Stimulated activated naive CD4-positive, alpha-beta T cell treated with Interleukin-2 at 50 U/mL for 16 hours (primary cell): ENCODE measurements around the gene CPHXL2.

Experiments
- DNase-seq: peaks from one replicate; lab custom pipeline; 2025; lab: John Stamatoyannopoulos, UW

Gene CPHXL2

DNA sequence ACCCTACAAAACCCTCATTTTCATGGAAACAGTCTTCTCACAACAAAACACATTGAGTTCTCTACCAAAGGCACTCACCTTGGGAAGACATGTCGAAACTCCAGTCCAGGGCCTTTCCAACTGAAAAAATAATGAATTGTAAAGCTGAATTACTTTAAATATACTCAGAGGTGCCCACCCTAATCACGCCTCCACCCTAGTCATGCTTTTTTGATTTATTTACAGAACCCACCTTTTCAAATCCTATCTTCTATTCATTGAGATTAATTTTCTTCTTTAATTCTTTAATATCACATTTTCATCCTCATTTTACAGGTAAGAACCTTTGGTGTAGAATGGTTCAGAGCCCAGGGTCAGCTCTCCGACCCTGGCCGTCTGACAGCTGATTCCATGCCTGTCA lies at the start of gene CPHXL2:
CPHXL2 (minus strand) TSS at position 101 of the 400 bp plus-strand sequence; CDS start at position 91, 10 bp downstream.
- no peak for DNase-seq

DNA sequence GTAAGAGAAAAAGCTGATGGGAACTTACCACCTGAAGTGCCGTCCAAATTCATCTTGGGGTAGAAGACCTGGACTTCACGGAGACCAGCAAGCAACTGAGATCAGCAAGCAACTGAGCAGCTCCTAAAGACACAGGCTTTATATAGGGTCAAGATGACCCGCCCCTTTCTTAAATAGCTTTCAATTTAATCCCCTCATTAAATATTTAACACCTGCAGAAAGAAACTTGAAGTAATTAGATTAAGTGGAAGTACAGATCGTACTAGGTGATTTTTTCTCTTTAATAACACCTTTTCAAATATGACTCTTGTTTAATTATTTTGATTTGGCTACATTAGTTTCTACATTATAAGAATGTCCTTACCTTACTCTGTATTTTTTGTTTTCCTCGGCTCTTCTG lies 49.6 kb upstream of the CPHXL2 start, which contains the start of gene CPHXL:
CPHXL (minus strand) TSS at position 101 of the 400 bp plus-strand sequence; CDS start at position 53, 48 bp downstream.
- DNase-seq = no peak

DNA sequence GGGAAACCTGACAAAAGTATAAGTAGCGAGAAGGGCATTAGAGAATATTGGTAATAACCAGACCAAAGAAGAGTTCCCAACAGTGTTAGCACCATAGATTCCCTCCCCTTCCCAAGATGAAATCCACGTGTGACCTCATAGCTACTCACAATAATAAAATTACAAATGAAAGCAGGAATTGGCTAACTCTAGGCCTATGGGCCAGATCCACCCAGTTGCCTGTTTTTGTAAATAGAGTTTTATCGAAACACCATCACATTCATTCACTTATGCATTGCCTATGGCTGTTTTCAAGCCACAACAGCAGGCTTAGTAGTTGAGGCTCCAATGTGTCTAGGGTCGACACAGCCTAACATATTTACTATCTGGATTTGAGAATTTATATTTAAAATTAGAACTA lies 41.6 kb upstream of the CPHXL2 start:
- DNase-seq = no peak

DNA sequence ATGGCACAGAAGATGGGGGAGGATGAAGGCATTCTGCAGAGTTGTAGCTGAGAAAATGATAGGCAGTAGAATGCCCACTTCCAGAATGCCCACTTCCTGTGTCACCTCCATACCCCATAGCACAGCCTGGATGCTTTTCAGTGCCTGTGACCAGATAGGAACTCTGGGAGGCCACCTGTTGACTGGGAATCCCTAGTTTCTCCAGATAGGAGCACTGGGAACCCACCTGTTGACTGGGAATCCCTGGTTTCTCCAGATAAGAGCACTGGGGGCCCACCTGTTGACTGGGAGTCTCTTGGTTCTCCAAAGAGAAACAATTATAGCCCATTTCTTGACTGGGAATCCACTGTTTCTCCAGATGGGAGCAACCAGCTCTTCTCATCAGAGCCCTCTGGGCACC lies 37.9 kb upstream of the CPHXL2 start:
- DNase-seq = no peak

DNA sequence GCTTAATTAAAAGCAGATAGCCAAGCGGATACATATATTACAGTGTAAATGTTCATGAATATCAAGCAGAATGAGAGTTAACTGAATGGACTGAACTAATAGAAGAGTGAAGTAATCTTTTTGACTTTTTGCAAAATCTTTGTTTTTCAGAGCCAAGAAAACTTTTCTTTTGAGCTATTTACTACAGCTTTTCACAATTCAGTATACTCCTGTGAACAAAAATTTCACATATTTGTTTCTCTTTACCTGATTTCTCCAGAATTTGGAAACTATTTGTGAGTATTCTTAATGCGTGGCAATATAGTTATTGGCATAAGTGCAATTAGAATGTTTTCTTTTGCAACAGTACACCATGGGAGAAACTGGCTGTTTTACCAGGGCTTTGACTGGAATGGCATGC lies 33.5 kb upstream of the CPHXL2 start:
- no peak for DNase-seq

DNA sequence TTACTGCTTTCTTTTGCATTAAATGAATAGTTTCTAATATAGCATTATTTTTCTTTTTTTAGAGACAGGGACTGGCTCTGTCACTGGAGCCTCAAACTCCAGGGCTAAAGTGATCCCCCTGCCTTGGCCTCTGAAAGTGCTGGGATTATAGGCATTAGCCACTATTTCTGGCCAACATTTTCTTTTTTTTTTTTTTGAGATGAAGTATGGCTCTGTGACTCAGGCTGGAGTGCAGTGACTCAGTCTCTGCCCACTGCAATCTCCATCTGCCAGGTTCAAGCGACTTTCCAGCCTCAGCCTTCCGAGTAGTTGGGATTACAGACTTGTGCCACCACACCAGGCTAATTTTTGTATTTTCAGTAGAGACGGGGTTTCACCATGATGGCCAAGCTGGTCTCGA lies 26.5 kb upstream of the CPHXL2 start:
- DNase-seq = no peak

DNA sequence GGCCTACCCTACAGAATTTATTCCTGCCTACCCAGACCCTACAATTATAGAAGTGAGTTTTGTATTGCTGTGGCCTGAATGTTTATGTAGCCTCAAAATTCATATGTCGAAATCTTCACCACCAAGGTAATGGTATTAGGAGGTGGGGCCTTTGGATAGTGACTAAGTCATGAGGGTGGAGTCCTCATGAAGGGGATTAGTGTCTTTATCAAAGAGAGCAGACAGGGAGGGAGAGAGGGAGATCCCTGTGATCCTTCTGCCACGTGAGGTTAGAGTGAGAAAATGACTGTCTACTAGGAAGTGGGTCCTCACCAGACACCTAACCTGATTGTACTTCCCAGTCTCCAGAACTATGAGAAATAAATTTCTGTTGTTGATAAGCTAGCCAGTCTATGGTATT lies 25.4 kb upstream of the CPHXL2 start:
- DNase-seq = no peak

DNA sequence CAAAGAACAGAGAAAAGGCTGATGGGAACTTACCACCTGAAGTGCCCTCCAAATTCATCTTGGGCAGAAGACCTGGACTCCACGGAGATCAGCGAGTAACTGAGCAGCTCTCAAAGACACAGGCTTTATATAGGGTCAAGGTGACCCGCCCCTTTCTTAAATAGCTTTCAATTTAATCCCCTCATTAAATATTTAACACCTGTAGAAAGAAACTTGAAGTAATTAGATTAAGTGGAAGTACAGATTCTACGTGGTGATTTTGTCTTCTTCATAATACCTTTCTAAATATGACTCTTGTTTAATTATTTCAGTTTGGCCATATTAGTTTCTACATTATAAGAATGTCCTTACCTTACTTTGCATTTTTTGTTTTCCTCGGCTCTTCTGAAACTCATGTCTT lies 24.6 kb upstream of the CPHXL2 start, which contains the start of gene DUXB:
DUXB (minus strand) TSS at position 101 of the 400 bp plus-strand sequence; CDS start at position 58, 43 bp downstream.
- DNase-seq = no peak

DNA sequence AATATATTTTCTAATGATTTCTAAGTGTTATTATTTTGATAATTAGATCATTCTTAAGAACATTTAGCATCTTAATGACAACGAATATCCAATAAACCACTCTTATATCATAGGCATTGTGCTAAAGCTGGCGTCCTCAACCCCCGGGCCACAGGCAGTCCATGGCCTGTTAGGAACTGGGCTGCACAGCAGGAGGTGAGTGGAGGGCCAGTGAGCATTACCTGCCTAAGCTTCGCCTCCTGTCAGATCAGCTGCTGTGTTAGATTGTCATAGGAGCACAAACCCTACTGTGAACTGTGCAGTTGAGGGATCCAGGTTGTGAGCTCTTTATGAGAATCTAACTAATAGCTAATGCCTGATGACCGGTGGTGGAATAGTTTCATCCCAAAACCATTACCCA lies 20.8 kb upstream of the CPHXL2 start:
- DNase-seq = no peak

DNA sequence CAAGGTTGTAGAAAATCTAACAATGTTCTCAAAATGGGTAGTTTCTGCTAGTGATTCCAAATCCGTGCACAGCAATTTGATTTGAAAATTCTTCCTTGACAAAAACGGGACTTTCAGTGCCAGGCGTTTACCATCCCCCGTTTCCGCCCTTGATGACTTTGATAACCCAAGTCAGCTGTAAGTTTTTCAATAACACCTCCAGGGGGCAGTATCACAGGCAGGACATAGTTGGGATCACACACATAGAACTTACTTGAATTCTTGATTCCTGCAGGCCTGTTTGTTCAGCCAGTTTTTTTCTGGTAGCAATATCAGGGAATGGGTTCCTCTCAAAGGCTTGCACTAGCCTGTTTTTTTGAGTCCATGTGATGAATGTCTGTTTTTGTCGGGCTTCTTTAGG lies 18.9 kb upstream of the CPHXL2 start:
- no peak for DNase-seq

DNA sequence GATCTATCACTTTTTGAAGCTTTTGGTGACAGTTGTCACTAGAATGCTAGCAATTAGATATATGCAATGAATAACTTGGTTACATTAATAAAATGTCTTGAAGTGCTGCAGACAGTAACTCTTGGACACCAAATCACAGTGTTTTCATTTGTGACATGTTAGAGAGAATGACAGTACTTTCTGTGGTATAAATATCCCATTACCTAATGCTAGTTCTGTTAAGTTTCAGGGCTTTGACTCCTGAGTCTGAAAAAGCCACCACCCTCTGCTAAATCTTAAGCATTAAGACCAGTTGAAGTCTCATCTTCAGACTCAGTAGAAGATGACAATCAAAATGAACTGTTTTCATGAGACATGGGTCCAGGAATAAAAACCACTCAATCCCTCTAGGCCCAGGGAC lies 10.6 kb upstream of the CPHXL2 start:
- DNase-seq = no peak

DNA sequence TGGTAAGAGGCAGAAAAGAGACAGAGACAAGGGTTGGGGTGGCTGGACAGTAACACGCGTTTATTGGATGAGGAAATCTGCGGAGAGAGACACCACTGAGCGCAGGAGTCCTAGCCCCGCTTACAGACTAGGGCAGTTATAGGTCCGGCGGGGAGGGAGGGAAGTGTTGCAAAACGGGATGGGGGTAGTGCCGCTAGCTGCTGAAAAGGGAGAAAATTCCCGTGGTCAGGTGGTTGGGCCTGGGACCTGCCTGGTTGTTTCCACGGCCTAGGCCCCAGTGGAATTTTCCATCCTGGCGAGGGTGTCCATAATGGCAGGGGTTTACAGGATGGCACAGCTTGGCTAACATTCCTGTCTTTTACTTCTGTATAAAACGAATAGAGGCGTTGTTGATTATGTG lies 5.5 kb upstream of the CPHXL2 start:
- no peak for DNase-seq

DNA sequence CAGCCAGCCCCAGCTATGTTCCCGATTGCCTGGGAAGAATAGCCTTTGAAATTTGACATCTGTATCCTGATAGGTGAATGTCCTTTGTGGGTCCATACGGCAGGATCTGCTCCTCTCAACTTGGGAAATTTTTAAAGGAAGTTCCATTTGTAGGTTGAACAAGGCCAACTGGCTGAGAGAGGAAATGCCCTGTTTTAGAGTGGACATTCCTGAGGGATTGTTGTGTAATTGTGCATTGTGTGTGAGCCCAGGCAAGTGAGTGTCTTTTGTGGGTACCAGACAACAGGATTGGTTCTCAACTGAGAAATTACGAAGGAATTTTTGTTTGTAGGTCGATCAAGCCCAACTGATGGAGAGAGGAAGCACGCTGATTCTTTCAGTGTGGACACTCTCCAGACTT lies 2.6 kb upstream of the CPHXL2 start:
- DNase-seq = no peak

DNA sequence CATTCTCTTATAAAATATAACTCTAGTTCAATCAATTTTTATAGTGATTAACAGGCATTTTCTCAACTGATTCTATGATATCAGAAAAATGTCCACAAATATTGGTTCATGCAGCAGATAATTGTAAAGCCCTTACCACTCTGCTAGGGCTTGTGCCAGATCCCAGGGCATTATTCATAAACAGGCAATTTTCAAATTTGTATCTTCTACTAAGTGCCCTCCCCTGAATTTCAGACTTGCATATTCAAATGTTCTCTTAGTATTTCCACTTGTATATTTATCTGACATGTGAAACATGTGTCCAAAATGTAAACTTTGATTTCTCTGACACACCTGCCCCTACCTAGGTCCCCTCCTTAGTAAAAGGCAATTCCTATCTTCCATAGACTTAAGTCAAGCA lies 9.3 kb downstream of the CPHXL2 start:
- no peak for DNase-seq

DNA sequence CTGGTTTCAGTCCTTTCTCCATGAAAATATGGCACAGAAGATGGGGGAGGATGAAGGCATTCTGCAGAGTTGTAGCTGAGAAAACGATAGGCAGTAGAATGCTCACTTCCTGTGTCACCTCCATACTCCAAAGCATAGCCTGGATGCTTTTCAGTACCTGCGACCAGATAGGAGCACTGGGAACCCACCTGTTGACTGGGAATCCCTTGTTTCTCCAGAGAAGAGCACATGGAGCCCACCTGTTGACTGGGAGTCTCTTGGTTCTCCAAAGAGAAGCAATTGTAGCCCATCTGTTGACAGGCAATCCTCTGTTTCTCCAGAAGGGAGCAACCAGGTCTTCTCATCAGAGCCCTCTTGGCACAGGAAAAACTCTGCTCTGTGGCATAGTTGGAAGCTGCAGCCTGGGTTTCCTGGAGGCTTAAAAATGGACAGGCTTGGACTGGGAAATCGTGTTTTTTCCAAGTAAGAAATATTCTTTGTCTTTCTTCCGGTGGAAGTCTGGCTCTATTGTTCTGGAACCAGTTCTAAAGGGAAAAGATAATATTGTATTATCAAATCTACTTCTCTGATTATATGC lies 16.0 kb downstream of the CPHXL2 start:
- no peak for DNase-seq

DNA sequence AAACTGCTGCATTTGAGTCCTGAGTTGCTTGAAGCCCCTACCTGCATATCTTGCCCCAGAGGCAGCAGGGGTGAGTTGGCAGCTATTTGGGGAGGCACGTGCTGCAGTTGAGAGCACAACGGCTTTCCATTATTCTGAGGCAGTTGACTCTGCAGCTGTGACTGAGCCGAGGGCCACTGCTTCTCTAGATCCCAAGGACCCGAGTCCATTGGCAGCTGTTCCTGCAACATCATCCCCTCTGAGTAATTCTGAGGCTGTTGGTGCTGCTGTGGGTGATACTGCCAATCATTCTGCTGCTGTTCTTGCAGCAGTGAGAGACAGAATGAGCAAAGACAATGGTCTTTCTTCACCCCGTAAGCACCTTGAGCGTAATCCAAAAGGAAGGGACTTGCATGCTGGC lies 16.5 kb downstream of the CPHXL2 start:
- no peak for DNase-seq

DNA sequence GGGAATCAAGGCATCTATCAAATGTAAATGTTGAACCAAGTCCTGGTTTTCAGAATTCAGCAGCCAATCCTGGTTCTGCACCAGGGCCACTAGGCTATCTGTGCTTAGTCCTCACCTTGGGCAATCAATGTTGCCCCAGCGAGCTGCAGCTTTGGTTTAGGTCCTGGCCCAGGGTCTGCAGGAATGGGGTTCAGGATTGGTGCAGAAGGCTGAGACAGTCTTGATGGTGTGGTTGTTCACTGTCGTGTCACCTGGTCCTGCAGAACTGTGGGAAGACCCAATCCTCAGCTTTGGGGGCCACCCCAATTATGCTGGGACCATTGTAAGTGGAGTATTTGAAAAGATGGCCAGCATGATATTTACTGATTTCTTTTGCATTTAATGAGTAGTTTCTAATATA lies 18.6 kb downstream of the CPHXL2 start:
- no peak for DNase-seq

DNA sequence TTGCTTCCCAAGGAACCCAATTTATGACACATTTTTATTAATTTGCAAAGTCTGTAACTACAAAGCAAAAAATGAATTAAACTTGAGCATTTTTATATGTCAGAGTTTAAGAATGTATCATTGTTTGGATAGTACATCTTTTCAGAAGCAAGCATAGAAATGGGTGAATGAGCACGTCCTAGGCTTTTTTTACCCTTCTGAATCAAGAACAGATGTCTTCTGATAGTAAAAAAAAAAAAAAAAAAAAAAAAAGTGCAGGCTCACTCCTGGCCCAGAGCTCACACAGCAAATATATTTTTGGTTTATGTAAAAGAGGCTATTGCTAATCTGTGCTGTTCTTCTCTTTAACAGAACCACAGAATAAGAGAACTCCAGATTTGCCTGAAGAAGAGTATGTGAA lies 22.9 kb downstream of the CPHXL2 start:
- no peak for DNase-seq

DNA sequence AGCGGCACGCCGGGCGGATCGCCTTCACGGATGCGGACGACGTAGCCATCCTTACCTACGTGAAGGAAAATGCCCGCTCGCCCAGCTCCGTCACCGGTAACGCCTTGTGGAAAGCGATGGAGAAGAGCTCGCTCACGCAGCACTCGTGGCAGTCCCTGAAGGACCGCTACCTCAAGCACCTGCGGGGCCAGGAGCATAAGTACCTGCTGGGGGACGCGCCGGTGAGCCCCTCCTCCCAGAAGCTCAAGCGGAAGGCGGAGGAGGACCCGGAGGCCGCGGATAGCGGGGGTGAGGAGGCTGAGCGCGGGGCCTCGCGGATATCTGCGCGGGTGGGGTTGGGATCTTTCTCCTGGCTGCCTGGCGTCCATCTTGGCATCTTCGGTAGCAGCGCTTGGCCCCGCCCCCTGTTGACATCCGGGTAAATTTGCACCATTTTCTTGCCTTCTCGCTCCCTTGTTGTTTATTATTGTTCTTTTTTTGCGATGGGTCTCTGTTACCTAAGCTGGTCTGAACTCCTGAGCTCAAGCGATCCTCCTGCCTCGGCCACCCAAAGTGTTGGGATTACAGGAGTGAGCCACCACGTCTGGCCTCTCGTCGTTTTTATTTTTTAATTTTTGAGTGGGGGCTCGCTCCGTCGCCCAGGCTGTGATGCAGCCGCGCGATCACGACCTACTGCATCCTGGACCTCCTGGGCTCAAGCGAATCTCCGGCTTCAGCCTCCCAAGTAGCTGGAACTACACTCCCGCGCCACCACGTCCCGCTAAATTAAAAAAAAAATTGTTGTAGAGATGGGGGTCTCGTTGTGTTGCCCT lies 28.3 kb downstream of the CPHXL2 start:
- peak; percentile 85 for DNase-seq

DNA sequence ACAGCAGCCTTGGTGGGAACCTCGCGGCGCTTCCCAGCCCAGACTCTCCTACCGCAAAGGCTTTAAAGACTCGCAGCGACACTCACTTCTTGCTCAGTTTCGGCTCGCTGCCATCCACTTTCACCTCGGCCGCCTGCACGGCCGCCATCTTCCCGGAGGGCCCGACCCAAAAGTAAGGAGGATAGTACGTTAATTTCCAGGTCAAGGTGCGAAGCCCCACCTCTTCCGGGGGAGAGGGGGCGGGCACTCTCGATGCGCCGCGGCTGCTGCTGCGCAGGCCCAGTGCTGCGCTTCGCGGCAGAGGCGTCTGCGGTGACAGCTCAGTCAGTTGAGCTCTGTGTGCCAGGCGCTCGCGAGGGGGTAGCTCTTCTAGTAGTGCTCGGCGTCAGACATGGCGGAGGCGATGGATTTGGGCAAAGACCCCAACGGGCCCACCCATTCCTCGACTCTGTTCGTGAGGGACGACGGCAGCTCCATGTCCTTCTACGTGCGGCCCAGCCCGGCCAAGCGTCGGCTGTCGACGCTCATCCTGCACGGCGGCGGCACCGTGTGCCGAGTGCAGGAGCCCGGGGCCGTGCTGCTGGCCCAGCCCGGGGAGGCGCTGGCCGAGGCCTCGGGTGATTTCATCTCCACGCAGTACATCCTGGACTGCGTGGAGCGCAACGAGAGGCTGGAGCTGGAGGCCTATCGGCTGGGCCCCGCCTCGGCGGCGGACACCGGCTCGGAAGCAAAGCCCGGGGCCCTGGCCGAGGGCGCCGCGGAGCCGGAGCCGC lies 29.1 kb downstream of the CPHXL2 start, which contains the start of the genes KARS1 and TERF2IP:
KARS1 (minus strand) TSS at position 174 of the 773 bp plus-strand sequence; CDS start at position 148, 26 bp downstream.
TERF2IP (plus strand) TSS at position 282 of the 773 bp plus-strand sequence; CDS start at position 392, 110 bp downstream.
- DNase-seq = peak; percentile 94

DNA sequence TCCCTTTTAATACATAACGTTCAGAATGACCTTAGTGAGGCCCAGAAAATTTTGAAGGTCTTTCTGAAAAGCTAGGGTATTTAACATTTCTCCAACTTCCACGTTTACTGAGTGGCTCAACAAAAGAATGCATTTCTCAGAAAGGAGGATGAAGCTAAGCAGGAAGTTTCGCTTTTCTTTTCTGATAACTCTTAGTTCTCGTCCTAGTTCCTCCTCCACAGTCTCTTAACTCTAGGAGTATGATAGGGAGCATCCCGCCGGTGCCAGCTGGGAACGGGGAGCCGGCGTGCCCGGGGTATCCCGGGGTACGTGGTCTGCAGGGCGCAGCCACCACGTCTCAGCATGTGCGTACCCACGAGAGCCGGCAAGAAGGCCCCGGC lies 29.7 kb downstream of the CPHXL2 start:
- no peak for DNase-seq

DNA sequence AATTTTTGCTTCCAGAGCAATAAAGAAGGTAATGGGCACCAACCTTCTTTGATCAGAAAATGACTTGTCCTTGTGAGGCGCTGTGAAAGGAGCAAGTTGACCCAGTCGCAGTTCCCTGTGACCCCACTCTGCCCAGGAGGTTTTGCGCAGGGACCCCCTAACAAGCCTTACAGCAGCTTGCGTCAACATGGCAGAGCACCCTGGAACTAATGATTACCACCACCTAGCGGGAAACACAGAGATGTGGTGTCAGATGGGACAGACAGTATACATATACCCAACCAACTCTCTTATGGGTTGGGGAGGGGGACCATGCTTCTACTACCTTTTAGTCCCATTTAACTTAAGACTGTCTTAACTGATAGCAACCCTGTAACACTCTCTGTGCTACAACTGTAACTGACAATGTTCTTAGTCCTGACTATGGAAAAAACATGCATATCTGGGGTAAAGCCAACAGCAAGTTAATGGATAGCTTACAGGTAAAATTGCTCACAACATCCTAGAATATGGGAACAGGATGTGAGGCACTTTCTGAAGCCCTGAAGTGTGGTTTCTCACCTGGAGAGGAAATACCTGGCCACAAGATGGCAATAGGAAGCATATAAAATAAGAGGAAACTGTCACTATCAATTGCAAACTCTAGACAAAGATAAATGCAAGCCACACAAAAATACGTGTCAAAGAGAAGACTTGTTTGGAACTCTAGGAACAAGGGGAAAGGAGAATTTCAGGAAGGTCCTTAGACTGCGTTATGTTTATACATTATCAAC lies 32.4 kb downstream of the CPHXL2 start:
- DNase-seq = no peak
